ENCODE measurements around the gene FHIT.

- TF ChIP-seq, protein P1, sequence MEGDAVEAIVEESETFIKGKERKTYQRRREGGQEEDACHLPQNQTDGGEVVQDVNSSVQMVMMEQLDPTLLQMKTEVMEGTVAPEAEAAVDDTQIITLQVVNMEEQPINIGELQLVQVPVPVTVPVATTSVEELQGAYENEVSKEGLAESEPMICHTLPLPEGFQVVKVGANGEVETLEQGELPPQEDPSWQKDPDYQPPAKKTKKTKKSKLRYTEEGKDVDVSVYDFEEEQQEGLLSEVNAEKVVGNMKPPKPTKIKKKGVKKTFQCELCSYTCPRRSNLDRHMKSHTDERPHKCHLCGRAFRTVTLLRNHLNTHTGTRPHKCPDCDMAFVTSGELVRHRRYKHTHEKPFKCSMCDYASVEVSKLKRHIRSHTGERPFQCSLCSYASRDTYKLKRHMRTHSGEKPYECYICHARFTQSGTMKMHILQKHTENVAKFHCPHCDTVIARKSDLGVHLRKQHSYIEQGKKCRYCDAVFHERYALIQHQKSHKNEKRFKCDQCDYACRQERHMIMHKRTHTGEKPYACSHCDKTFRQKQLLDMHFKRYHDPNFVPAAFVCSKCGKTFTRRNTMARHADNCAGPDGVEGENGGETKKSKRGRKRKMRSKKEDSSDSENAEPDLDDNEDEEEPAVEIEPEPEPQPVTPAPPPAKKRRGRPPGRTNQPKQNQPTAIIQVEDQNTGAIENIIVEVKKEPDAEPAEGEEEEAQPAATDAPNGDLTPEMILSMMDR (IDR thresholded peaks at IDR 0.05), result no peak
- TF ChIP-seq MEF2A (IDR thresholded peaks at IDR 0.05; ENCODE audit: borderline replicate concordance, low read depth) (no peak), SMC3 (IDR thresholded peaks at IDR 0.05; ENCODE audit: low read depth, low read length) (no peak), RAD21 (IDR thresholded peaks at IDR 0.05; ENCODE audit: low read length) (no peak), RFX5 (IDR thresholded peaks at IDR 0.05; ENCODE audit: low read length) (no peak), CHD2 (IDR thresholded peaks at IDR 0.05; ENCODE audit: low read length, partially characterized antibody) (no peak), REST (IDR thresholded peaks at IDR 0.05; ENCODE audit: low read depth, low read length) (no peak)
These were observed 941.5 kb downstream of the FHIT start for GRCh38 chr3:60309539-60310268.
